ENCODE results near the gene ACTR3.
"Not testable (repeated sequence)": the region's sequence is repeated elsewhere in the genome, so short reads cannot be mapped to it uniquely, and the experiment has no call there.

ACTR3 gene

DNA sequence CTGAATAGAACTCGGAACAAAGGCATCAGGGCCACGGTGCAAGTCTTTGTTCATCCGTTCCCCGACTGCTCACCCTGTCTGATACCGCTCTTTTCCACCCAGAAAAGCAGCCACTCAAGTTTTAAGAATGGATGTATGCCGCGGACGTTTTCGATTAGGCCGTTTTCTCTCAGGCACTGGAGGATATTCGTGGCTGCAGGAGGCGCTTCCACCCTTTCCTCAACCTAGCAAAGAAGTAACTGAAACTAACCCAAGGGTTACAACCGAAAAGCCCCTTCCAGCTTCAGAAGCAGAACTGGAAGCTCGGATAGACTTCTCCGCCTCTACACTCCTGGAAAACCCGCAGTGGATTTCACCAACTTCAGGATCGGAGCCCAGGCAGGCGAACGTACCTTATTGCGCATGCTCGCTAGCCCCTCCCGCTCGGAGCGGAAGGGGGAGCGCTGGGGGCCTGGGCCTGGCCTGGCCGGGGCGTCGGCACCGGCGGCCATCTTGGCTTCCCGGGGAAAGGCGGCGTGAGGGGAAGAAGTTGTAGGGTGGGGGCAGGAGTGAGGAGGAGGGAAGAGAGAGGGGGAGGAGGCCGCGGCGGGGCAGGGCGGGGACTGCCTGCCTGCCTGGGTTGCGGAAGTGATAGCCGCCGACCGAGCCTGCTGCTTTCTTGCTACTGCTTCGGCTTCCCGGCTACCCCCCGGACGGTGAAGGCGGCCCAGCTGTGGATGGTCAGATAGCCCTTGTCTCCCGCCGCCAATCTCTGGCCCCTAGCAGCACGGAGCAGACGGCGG lies at the start of gene ACTR3:
Gene ACTR3, plus strand, starts transcription at position 619 of the 782 bp plus-strand sequence. CDS start 191 bp downstream, outside the sequence.
- FAIRE-seq: peak; percentile 97
- peak; percentile 88 for DNase-seq (ENCODE audit: extremely low spot score, insufficient read length, low read depth)

- DNase-seq (ENCODE audit: extremely low spot score, insufficient read length, low read depth): no peak
- FAIRE-seq: no peak
Measured at GRCh38 chr2:113840518-113840917, 49.4 kb upstream of the ACTR3 start.

GRCh38 chr2:113842919-113843736 lies 46.8 kb upstream of the ACTR3 start:
- FAIRE-seq: no peak
- no peak for DNase-seq (ENCODE audit: extremely low spot score, insufficient read length, low read depth)

- DNase-seq (ENCODE audit: extremely low spot score, insufficient read length, low read depth); FAIRE-seq: not testable (repeated sequence)
Measured at GRCh38 chr2:113843737-113844050, 46.2 kb upstream of the ACTR3 start.

GRCh38 chr2:113845261-113845660 lies 44.6 kb upstream of the ACTR3 start:
- DNase-seq (ENCODE audit: extremely low spot score, insufficient read length, low read depth) (no peak), FAIRE-seq (no peak)

- not testable (repeated sequence) for FAIRE-seq; DNase-seq (ENCODE audit: extremely low spot score, insufficient read length, low read depth)
Measured at GRCh38 chr2:113845796-113846195, 44.1 kb upstream of the ACTR3 start.

GRCh38 chr2:113846429-113846828 lies 43.5 kb upstream of the ACTR3 start:
- FAIRE-seq: no peak
- no peak for DNase-seq (ENCODE audit: extremely low spot score, insufficient read length, low read depth)

DNA sequence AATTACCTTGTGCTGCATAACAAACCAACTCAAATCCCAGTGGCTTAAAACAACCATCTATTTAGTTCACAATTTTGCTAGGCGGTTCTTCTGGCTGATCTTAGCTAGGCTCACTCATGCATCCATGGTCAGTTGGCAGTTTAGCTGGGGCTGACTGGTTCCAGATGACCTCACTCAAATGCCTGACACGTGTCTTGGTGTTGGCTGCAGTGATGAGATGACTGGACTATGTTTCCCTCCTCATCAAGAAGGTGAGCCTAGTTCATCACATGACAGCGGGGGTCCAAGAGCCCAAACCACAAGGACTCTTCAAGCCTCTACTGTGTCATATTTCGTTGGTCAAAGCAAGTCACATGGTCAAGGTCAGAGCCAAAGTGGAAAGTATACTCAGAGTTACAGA lies 42.7 kb upstream of the ACTR3 start:
- DNase-seq (ENCODE audit: extremely low spot score, insufficient read length, low read depth) (no peak), FAIRE-seq (peak; percentile 55)

GRCh38 chr2:113848758-113849415 lies 41.0 kb upstream of the ACTR3 start:
- FAIRE-seq: peak; percentile 21
- DNase-seq (ENCODE audit: extremely low spot score, insufficient read length, low read depth): no peak

DNA sequence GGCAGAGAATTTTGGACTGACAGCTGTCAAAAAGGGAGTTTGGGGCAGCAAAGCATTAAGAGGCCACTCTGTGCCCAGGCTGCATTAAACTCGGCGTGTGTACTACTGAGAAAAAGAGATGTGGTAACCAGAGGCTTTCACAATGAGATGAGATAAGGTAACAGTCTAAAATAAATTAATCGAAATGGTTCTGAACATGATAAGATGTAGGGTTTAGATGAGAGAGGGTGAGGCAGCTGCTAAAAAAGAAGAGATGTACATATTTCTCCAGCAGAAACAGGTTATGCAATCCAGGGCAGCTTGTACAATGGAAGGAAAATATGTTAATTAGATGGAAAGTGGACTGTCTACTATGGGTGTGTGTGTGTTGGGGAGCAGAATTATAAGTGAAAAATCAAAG lies 39.2 kb upstream of the ACTR3 start:
- no peak for DNase-seq (ENCODE audit: extremely low spot score, insufficient read length, low read depth)
- no peak for FAIRE-seq

DNA sequence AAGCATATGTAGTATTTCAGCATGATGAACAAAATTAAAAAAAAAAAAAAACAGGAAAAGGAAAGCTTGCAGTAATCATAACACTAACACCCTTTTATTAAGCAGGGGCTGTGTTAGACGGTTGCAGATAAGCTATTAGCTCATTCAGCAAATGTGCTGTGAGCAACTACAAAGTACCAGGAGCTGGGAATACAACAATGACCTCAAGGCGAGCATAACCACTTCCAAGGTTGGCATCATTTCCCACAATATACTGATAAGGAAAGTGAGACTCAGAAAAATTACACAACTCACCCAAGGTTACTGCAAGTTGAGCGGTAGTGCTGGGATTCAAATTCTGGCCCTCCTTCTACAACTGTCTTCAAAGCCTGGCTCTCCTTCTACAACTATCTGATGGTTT lies 38.2 kb upstream of the ACTR3 start:
- FAIRE-seq (no peak), DNase-seq (ENCODE audit: extremely low spot score, insufficient read length, low read depth) (no peak)

- DNase-seq (ENCODE audit: extremely low spot score, insufficient read length, low read depth): no peak
- FAIRE-seq: no peak
Measured at GRCh38 chr2:113854208-113854607, 35.7 kb upstream of the ACTR3 start.

GRCh38 chr2:113854970-113855740 lies 34.7 kb upstream of the ACTR3 start:
- FAIRE-seq: peak; percentile 29
- no peak for DNase-seq (ENCODE audit: extremely low spot score, insufficient read length, low read depth)

GRCh38 chr2:113857464-113857863 lies 32.4 kb upstream of the ACTR3 start:
- FAIRE-seq (no peak), DNase-seq (ENCODE audit: extremely low spot score, insufficient read length, low read depth) (no peak)

- no peak for DNase-seq (ENCODE audit: extremely low spot score, insufficient read length, low read depth)
- FAIRE-seq: no peak
Measured at GRCh38 chr2:113858764-113859163, 31.1 kb upstream of the ACTR3 start.

DNA sequence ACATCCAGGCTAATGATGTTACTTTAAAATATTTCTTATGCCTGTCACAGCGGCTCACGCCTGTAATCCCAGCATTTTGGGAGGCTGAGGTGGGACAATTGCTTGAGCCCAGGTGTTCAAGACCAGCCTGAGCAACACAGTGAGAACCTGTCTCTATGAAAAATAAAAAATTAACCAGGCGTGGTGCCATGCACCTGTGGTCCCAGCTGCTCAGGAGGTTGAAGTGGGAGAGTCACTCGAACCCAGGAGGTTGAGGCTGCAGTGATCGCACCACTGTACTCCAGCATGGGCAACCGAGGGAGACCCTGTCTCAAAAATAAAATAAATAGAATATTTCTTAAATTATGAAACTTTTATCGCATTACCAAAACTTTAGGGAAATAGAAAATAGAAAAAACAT lies 28.1 kb upstream of the ACTR3 start:
- DNase-seq (ENCODE audit: extremely low spot score, insufficient read length, low read depth) (no peak), FAIRE-seq (peak; percentile 81)

DNA sequence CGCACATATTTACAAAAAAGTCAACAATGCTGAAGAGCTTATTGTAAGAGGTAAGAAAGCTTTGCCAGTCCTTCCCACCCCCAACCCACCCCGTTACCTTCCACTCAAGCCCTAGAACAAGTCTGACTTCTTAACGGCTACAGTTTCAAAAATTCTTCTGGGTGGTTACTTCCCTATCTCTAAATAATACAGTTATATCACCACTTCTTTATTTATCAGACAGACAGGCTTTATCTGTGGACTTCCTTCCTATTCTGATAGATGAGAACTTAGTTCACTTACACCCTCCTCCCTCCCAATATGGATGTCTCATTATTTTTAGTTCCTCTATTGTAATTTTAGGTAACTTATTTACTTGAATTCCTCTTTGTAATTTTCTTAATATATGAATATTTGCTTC lies 26.7 kb upstream of the ACTR3 start:
- FAIRE-seq (peak; percentile 61), DNase-seq (ENCODE audit: extremely low spot score, insufficient read length, low read depth) (no peak)

GRCh38 chr2:113867571-113867970 lies 22.3 kb upstream of the ACTR3 start:
- FAIRE-seq (no peak), DNase-seq (ENCODE audit: extremely low spot score, insufficient read length, low read depth) (no peak)

DNA sequence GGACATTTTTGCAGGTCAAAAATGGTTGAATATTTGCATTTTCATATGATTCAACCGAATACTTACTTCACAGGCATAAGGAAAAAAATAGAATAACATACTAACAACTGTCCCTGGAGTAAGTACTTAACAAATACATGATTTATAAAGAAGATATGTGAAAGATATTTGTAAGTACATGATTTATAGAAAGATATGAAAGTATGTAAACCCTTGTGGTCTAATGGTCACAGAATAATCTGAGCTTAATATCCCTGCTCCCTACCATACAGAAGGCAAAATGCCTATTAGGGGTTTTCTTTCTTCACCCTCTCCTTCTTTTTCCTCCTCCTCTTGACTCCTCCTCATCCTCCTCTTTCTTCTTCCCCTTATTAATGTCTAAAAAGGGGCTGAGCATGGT lies 20.6 kb upstream of the ACTR3 start:
- DNase-seq (ENCODE audit: extremely low spot score, insufficient read length, low read depth) (no peak), FAIRE-seq (no peak)

GRCh38 chr2:113872201-113872600 lies 17.7 kb upstream of the ACTR3 start:
- FAIRE-seq (no peak), DNase-seq (ENCODE audit: extremely low spot score, insufficient read length, low read depth) (no peak)

All from GM18507 (cell line).